ENCODE results near the gene NRSN2.
"Not testable (repeated sequence)": the region's sequence is repeated elsewhere in the genome, so short reads cannot be mapped to it uniquely, and the experiment has no call there.

NRSN2 gene

GRCh38 chr20:376089-376488 lies 29.2 kb downstream of the NRSN2 start:
- H3K27me3 ChIP-seq (replicated peaks in 2 of 5; ENCODE audit: control insufficient read depth in 4 of 5, insufficient read depth in 5 of 5, low read length in 4 of 5), result no peaks in the 10 kb centered on the region
- H3K4me3 ChIP-seq (ENCODE audit: control insufficient read depth in 1 of 7, extremely low read depth in 1 of 7, insufficient read depth in 4 of 7, low read depth in 2 of 7, low read length in 6 of 7), result no peak overlapping the region
- no peak overlapping the region for H3K27ac ChIP-seq (ENCODE audit: insufficient read depth in 1 of 2, low read depth in 1 of 2, low read length in 2 of 2, poor library complexity in 1 of 2, severe bottlenecking in 2 of 2)
- H3K4me1 ChIP-seq (ENCODE audit: control extremely low read depth in 1 of 4, control insufficient read depth in 4 of 4, insufficient read depth in 4 of 4, low read length in 3 of 4), result peaks cover 0 to 34% (median 25%) of the 10 kb centered on the region in 4 experiments
- DNase-seq, result no peak
- WGBS (ENCODE audit: insufficient coverage), result no CpG with 5 or more reads among the region's 2 CpGs
- ChIA-PET CTCF (interaction anchor here (1.1 kb wide), 1 partner anchor 14 kb away, joined by 3 read pairs; no protein-coding TSS in a partner anchor), POLR2A (no interaction called here)
- no peaks in the 10 kb centered on the region for H3K36me3 ChIP-seq (ENCODE audit: control insufficient read depth in 4 of 4, insufficient read depth in 4 of 4, low read length in 3 of 4)
- H3K9me3 ChIP-seq (ENCODE audit: control extremely low read depth in 1 of 5, control insufficient read depth in 4 of 5, insufficient read depth in 2 of 5, low read depth in 1 of 5, low read length in 4 of 5), result no peaks in the 10 kb centered on the region

DNA sequence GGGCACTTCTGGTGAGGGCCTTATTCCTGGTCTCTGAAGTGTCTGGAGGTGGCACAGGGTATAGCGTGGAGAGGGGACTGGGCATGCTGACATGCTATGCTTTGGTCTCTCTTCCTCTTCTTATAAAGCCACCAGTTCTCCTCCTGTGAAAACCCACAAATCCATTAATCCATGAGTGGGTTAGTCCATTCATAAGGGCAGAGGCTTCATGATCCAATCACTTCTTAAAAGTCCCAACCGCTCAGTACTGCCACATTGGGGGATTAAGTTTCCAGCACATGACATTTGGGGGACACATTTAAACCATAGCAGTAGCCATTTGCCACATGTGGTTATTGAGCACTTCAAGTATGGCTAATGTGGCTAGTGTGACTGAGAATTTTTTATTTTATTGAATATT lies 29.8 kb downstream of the NRSN2 start:
- DNase-seq, result peak in 1 of 3 donors; percentile 37
- 38% methylated on average over 1 of the region's 2 CpGs for WGBS (ENCODE audit: insufficient coverage)
- no peaks in the 10 kb centered on the region for H3K36me3 ChIP-seq (ENCODE audit: control insufficient read depth in 4 of 4, insufficient read depth in 4 of 4, low read length in 3 of 4)
- H3K27ac ChIP-seq (ENCODE audit: insufficient read depth in 1 of 2, low read depth in 1 of 2, low read length in 2 of 2, poor library complexity in 1 of 2, severe bottlenecking in 2 of 2), result no peak overlapping the region
- ChIA-PET POLR2A (no interaction called here), CTCF (interaction anchor here (1.1 kb wide), 1 partner anchor 15 kb away, joined by 3 read pairs; no protein-coding TSS in a partner anchor)
- H3K4me1 ChIP-seq (ENCODE audit: control extremely low read depth in 1 of 4, control insufficient read depth in 4 of 4, insufficient read depth in 4 of 4, low read length in 3 of 4), result peaks cover 0 to 29% (median 21%) of the 10 kb centered on the region in 4 experiments
- H3K27me3 ChIP-seq (replicated peaks in 2 of 5; ENCODE audit: control insufficient read depth in 4 of 5, insufficient read depth in 5 of 5, low read length in 4 of 5), result no peaks in the 10 kb centered on the region
- no peaks in the 10 kb centered on the region for H3K9me3 ChIP-seq (ENCODE audit: control extremely low read depth in 1 of 5, control insufficient read depth in 4 of 5, insufficient read depth in 2 of 5, low read depth in 1 of 5, low read length in 4 of 5)
- H3K4me3 ChIP-seq (ENCODE audit: control insufficient read depth in 1 of 7, extremely low read depth in 1 of 7, insufficient read depth in 4 of 7, low read depth in 2 of 7, low read length in 6 of 7), result no peak overlapping the region

DNA sequence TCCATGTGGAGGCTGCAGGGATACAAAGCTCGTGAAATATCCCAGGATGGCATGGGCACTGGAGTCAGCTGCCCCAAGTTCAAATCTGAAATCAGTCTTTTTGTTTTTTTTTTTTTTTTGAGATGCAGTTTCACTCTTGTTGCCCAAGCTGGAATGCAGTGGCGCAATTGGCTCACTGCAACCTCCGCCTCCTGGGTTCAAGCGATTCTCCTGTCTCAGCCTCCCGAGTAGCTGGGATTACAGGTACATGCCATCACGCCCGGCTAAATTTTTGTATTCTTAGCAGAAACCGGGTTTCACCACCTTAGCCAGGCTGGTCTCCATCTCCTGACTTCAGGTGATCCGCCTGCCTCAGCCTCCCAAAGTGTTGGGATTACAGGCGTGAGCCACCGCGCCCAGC lies 30.7 kb downstream of the NRSN2 start:
- H3K9me3 ChIP-seq (ENCODE audit: control extremely low read depth in 1 of 5, control insufficient read depth in 4 of 5, insufficient read depth in 2 of 5, low read depth in 1 of 5, low read length in 4 of 5); POLR2A ChIA-PET; DNase-seq; H3K36me3 ChIP-seq (ENCODE audit: control insufficient read depth in 4 of 4, insufficient read depth in 4 of 4, low read length in 3 of 4); H3K4me3 ChIP-seq (ENCODE audit: control insufficient read depth in 1 of 7, extremely low read depth in 1 of 7, insufficient read depth in 4 of 7, low read depth in 2 of 7, low read length in 6 of 7); H3K27ac ChIP-seq (ENCODE audit: insufficient read depth in 1 of 2, low read depth in 1 of 2, low read length in 2 of 2, poor library complexity in 1 of 2, severe bottlenecking in 2 of 2); H3K27me3 ChIP-seq (replicated peaks in 2 of 5; ENCODE audit: control insufficient read depth in 4 of 5, insufficient read depth in 5 of 5, low read length in 4 of 5): not testable (repeated sequence)
- CTCF ChIA-PET, result interaction anchor here (1.0 to 1.7 kb wide), 3 partner anchors 10 to 36 kb away, joined by 3 to 4 read pairs (median 3); no protein-coding TSS in a partner anchor
- 91% methylated on average over 12 of the region's 12 CpGs for WGBS (ENCODE audit: insufficient coverage)
- H3K4me1 ChIP-seq (ENCODE audit: control extremely low read depth in 1 of 4, control insufficient read depth in 4 of 4, insufficient read depth in 4 of 4, low read length in 3 of 4), result peaks cover 0 to 27% (median 19%) of the 10 kb centered on the region in 4 experiments

- DNase-seq, result no peak
- Histone ChIP-seq H3K27me3 (replicated peaks in 2 of 5; ENCODE audit: control insufficient read depth in 4 of 5, insufficient read depth in 5 of 5, low read length in 4 of 5) (no peaks in the 10 kb centered on the region), H3K36me3 (ENCODE audit: control insufficient read depth in 4 of 4, insufficient read depth in 4 of 4, low read length in 3 of 4) (no peaks in the 10 kb centered on the region), H3K4me1 (ENCODE audit: control extremely low read depth in 1 of 4, control insufficient read depth in 4 of 4, insufficient read depth in 4 of 4, low read length in 3 of 4) (peaks cover 0 to 15% (median 9%) of the 10 kb centered on the region in 4 experiments), H3K4me3 (ENCODE audit: control insufficient read depth in 1 of 7, extremely low read depth in 1 of 7, insufficient read depth in 4 of 7, low read depth in 2 of 7, low read length in 6 of 7) (no peak overlapping the region), H3K9me3 (ENCODE audit: control extremely low read depth in 1 of 5, control insufficient read depth in 4 of 5, insufficient read depth in 2 of 5, low read depth in 1 of 5, low read length in 4 of 5) (no peaks in the 10 kb centered on the region), H3K27ac (ENCODE audit: insufficient read depth in 1 of 2, low read depth in 1 of 2, low read length in 2 of 2, poor library complexity in 1 of 2, severe bottlenecking in 2 of 2) (peak overlapping the region in 1 of 2 experiments; percentile 54)
- WGBS (ENCODE audit: insufficient coverage), result 93% methylated on average over 4 of the region's 5 CpGs
- ChIA-PET POLR2A (no interaction called here), CTCF (interaction anchor here (1.3 to 1.7 kb wide), 4 partner anchors 9 to 25 kb away, joined by 3 to 4 read pairs (median 3); no protein-coding TSS in a partner anchor)
Measured at GRCh38 chr20:378961-379336, 32.0 kb downstream of the NRSN2 start.

DNA sequence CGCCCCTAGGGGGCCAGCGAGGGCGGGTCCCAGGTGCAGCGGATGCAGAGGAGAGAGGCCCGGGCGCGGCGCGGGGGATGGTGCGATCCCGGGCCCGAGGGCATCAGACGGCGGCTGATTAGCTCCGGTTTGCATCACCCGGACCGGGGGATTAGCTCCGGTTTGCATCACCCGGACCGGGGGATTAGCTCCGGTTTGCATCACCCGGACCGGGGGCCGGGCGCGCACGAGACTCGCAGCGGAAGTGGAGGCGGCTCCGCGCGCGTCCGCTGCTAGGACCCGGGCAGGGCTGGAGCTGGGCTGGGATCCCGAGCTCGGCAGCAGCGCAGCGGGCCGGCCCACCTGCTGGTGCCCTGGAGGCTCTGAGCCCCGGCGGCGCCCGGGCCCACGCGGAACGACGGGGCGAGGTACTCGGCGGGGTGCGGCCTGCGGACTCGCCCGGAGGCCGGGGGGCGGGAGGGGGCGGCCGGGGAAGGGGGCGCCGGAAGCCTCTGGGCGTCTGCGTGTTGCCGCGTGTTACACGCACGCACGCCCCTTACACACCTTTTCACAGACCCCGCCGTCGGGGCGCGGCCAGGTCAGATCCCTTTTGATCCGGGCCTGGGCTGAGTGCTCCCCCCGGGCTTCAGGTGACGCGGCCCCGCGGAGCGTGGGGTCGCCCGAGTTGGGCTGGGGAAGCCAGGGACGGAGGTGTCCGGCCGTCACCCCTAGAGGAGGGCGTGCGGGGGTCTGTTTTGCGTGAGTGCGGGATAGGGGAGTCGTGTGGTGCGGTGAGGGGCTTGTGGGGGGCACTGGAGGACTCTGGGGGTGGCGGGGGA lies 34.1 kb downstream of the NRSN2 start:
- no peaks in the 10 kb centered on the region for H3K9me3 ChIP-seq (ENCODE audit: control extremely low read depth in 1 of 5, control insufficient read depth in 4 of 5, insufficient read depth in 2 of 5, low read depth in 1 of 5, low read length in 4 of 5)
- no peaks in the 10 kb centered on the region for H3K27me3 ChIP-seq (replicated peaks in 2 of 5; ENCODE audit: control insufficient read depth in 4 of 5, insufficient read depth in 5 of 5, low read length in 4 of 5)
- H3K36me3 ChIP-seq (ENCODE audit: control insufficient read depth in 4 of 4, insufficient read depth in 4 of 4, low read length in 3 of 4), result peaks cover 0 to 4% (median 0%) of the 10 kb centered on the region in 4 experiments
- H3K4me1 ChIP-seq (ENCODE audit: control extremely low read depth in 1 of 4, control insufficient read depth in 4 of 4, insufficient read depth in 4 of 4, low read length in 3 of 4), result peaks cover 0 to 15% (median 9%) of the 10 kb centered on the region in 4 experiments
- DNase-seq, result peak; percentile 38 to 67 (median 56)
- ChIA-PET POLR2A (no interaction called here), CTCF (interaction anchor here (0.7 to 2.0 kb wide), 2 partner anchors 10 to 47 kb away, joined by 4 to 7 read pairs; no protein-coding TSS in a partner anchor)
- 0% methylated on average over 62 of the region's 93 CpGs for WGBS (ENCODE audit: insufficient coverage)
- peak overlapping the region in 1 of 2 experiments; percentile 75 for H3K27ac ChIP-seq (ENCODE audit: insufficient read depth in 1 of 2, low read depth in 1 of 2, low read length in 2 of 2, poor library complexity in 1 of 2, severe bottlenecking in 2 of 2)
- peak overlapping the region; percentile 57 to 86 (median 73) for H3K4me3 ChIP-seq (ENCODE audit: control insufficient read depth in 1 of 7, extremely low read depth in 1 of 7, insufficient read depth in 4 of 7, low read depth in 2 of 7, low read length in 6 of 7)

- no peaks in the 10 kb centered on the region for H3K27me3 ChIP-seq (replicated peaks in 2 of 5; ENCODE audit: control insufficient read depth in 4 of 5, insufficient read depth in 5 of 5, low read length in 4 of 5)
Measured at GRCh38 chr20:381581-382290, 34.8 kb downstream of the NRSN2 start.

More at GRCh38 chr20:381581-382290, 34.8 kb downstream of the NRSN2 start:
- POLR2A ChIA-PET, result interaction anchor here (0.7 kb wide), 1 partner anchor 37 kb away, joined by 3 read pairs; no protein-coding TSS in a partner anchor
- Histone ChIP-seq H3K36me3 (ENCODE audit: control insufficient read depth in 4 of 4, insufficient read depth in 4 of 4, low read length in 3 of 4) (peaks cover 0 to 4% (median 0%) of the 10 kb centered on the region in 4 experiments), H3K4me3 (ENCODE audit: control insufficient read depth in 1 of 7, extremely low read depth in 1 of 7, insufficient read depth in 4 of 7, low read depth in 2 of 7, low read length in 6 of 7) (peak overlapping the region; percentile 57 to 86 (median 73)), H3K9me3 (ENCODE audit: control extremely low read depth in 1 of 5, control insufficient read depth in 4 of 5, insufficient read depth in 2 of 5, low read depth in 1 of 5, low read length in 4 of 5) (no peaks in the 10 kb centered on the region), H3K27ac (ENCODE audit: insufficient read depth in 1 of 2, low read depth in 1 of 2, low read length in 2 of 2, poor library complexity in 1 of 2, severe bottlenecking in 2 of 2) (peak overlapping the region in 1 of 2 experiments; percentile 71), H3K4me1 (ENCODE audit: control extremely low read depth in 1 of 4, control insufficient read depth in 4 of 4, insufficient read depth in 4 of 4, low read length in 3 of 4) (peaks cover 0 to 15% (median 9%) of the 10 kb centered on the region in 4 experiments)
- CTCF ChIA-PET, result interaction anchor here (1.1 to 1.6 kb wide), 5 partner anchors 8 to 113 kb away, joined by 3 to 5 read pairs (median 3); no protein-coding TSS in a partner anchor
- DNase-seq, result peak; percentile 70 to 82 (median 70)
- WGBS (ENCODE audit: insufficient coverage), result 0% methylated on average over 8 of the region's 49 CpGs

All from common myeloid progenitor, CD34-positive (primary cell).